Adrenal gland (tissue), 12 donors: ENCODE measurements around the gene RHOC. TPM values are rescaled to one million over a fixed set of nuclear protein-coding genes. Genes with fewer than 3 reads are reported as not detected.
"Not testable (repeated sequence)": the region's sequence is repeated elsewhere in the genome, so short reads cannot be mapped to it uniquely, and the experiment has no call there.

Experiments used
- DNase-seq, 7 donors: peaks; one replicate each; pipeline ENCODE4 v3.0.0-alpha.2; 2019 to 2020
- H3K27ac ChIP-seq, 5 donors: fragments of 200-600 bp; sonication (generic) in 4 of 5; 1 replicate in 3 of 5; 2 replicates in 2 of 5; pipeline versions ENCODE4 v1.5.1 to v1.8.0; 2016 to 2020; ENCODE audit warnings: mild to moderate bottlenecking in 1 of 5
- H3K27me3 ChIP-seq: fragments of 200-600 bp; 2 replicates; pipeline ENCODE4 v1.8.0; 2021
- H3K36me3 ChIP-seq, 2 donors: fragments of 200-600 bp; replicated peaks in 1 of 2; 1 replicate in 1 of 2; 2 replicates in 1 of 2; pipeline versions ENCODE4 v1.5.1 to v1.8.0; 2018 to 2022
- H3K4me1 ChIP-seq, 2 donors: fragments of 200-600 bp; replicated peaks in 1 of 2; 1 replicate in 1 of 2; 2 replicates in 1 of 2; pipeline versions ENCODE4 v1.5.1 to v1.8.0; 2018 to 2021
- H3K4me3 ChIP-seq, 4 donors: fragments of 200-600 bp; sonication (generic) in 3 of 4; one replicate each; pipeline ENCODE4 v1.5.1; 2016 to 2018
- H3K9me3 ChIP-seq, 3 donors: fragments of 200-600 bp; sonication (generic) in 1 of 3; replicated peaks in 1 of 3; 1 replicate in 2 of 3; 2 replicates in 1 of 3; pipeline versions ENCODE4 v1.5.1 to v1.8.0; 2016 to 2021
- POLR2A ChIP-seq, 2 donors: fragments of 450-650 bp; IDR thresholded peaks; one replicate each; pipeline ENCODE4 v1.6.1; 2017; ENCODE audit warnings: antibody characterized with exemption in 2 of 2, mild to moderate bottlenecking in 2 of 2, moderate library complexity in 1 of 2
- WGBS, 4 donors: extraction: QIAGEN DNeasy Blood & Tissue Kit in 2 of 4; methylation state at CpG; one replicate each; pipeline versions ENCODE4 v1.1.5 to v1.1.7; 2013 to 2017; 5-methylcytosine and 5-hydroxymethylcytosine counted together
- intact Hi-C, 2 donors: fragments of 100-400 bp; cut with DNase I; formaldehyde crosslinking; loops; one replicate each; pipeline versions ENCODE4 v1.14.1 to v1.15.0; 2022 to 2023
- polyA plus RNA-seq, 3 donors: library from polyadenylated mRNA; stranded (reverse); fragments of 200-250 nt in 2 of 3; fragments of 350-450 nt in 1 of 3; fragmentation: Illumina TruSeq in 1 of 3; extraction: RNeasy Lipid Tissue Mini Kit (QIAGEN cat#74804) in 1 of 3; gene quantifications; one replicate each; pipeline ENCODE4 v1.2.3, GENCODE V29; 2013 to 2014
- total RNA-seq, 9 donors: library from RNA; depleted of rRNA in 4 of 9; stranded (reverse); fragments of >200 nt in 4 of 9; fragments of 120-200 nt in 1 of 9; fragmentation: NEBNext Ultra II Directional in 1 of 9; extraction: Animal tissue kit (Norgen Biotek cat#: 25700) in 1 of 9; gene quantifications; one replicate each; pipeline versions ENCODE4 v1.1.0 to v1.2.4, GENCODE V29; 2013 to 2023
- TF ChIP-seq, protein P1 (sequence below), 6 experiments: fragments of 450-650 bp in 4 of 6; fragments of 200-600 bp in 2 of 6; sonication (generic) in 1 of 6; IDR thresholded peaks; 1 replicate in 5 of 6; 2 replicates in 1 of 6; pipeline versions ENCODE4 v1.5.1 to v1.8.0; 2016 to 2021; ENCODE audit warnings: antibody characterized with exemption in 6 of 6, mild to moderate bottlenecking in 2 of 6, moderate library complexity in 1 of 6
- donor health status: healthy with polysubstance abuse.
- donor health status: Bipolar disorder and iron deficiency.
- donor health status: DM: yes; HTN: yes; CAD: no.
- donor health status: DM: no; HTN: no; CAD: no.
- donor health status: DM: no; HTN: no; CAD: no.
- donor health status: DM: yes; HTN: yes; CAD: no.

The RHOC gene
- total and polyA plus RNA-seq, 12 donors: 186 to 374 (median 237) TPM

DNA sequence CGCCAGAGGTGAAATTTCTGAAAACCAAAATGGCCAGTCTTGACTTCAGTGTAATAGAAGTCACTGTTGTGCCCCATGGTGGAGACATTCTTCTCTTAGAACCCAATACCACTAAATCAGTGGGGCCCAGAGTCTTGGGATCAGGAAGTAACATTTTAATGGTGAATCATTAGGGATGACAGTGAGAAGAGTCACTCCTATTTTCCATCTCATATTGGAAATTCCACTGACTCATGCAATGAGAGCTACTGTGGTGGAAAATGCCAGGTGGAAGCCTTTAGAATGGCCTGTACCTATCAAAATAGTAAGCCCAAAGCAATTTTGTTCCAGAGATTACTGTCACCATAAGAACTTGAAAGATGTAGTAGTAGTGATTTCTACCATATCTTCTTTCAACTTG lies 28.8 kb upstream of the RHOC start:
- no peak for TF ChIP-seq POLR2A (IDR thresholded peaks at IDR 0.05)
- TF ChIP-seq, protein P1, sequence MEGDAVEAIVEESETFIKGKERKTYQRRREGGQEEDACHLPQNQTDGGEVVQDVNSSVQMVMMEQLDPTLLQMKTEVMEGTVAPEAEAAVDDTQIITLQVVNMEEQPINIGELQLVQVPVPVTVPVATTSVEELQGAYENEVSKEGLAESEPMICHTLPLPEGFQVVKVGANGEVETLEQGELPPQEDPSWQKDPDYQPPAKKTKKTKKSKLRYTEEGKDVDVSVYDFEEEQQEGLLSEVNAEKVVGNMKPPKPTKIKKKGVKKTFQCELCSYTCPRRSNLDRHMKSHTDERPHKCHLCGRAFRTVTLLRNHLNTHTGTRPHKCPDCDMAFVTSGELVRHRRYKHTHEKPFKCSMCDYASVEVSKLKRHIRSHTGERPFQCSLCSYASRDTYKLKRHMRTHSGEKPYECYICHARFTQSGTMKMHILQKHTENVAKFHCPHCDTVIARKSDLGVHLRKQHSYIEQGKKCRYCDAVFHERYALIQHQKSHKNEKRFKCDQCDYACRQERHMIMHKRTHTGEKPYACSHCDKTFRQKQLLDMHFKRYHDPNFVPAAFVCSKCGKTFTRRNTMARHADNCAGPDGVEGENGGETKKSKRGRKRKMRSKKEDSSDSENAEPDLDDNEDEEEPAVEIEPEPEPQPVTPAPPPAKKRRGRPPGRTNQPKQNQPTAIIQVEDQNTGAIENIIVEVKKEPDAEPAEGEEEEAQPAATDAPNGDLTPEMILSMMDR (IDR thresholded peaks at IDR 0.05): no peak
- no peaks in the 10 kb centered on the region for H3K9me3 ChIP-seq
- H3K36me3 ChIP-seq: no peaks in the 10 kb centered on the region
- H3K27me3 ChIP-seq: no peaks in the 10 kb centered on the region
- H3K27ac ChIP-seq: no peak overlapping the region
- peak in 1 of 7 donors; percentile 38 for DNase-seq
- intact Hi-C loops: no loop called here
- H3K4me1 ChIP-seq: no peaks in the 10 kb centered on the region
- H3K4me3 ChIP-seq: no peak overlapping the region
- whole genome bisulfite sequencing, 4 donors: 85 to 100% (median 99%) methylated on average over 1 of the region's 1 CpG

DNA sequence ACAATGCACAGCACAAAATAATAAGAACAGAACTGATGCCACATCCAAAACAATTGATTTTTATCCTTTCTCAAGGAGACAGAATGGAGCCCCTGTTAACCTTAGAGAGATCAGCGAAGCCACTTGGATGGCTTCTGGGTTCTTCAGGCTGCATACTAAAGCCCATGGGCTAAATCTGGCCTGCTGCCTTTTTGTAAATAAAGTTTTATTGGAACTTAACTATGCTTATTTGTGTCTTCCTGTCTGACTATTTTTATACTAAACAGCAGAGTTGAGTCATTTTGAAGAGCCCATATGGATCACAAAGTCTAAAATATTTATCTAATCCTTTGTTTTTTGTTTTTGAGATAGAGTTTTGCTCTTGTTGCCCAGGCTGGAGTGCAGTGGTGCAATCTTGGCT lies 24.5 kb upstream of the RHOC start:
- no peaks in the 10 kb centered on the region for H3K27me3 ChIP-seq
- no peak overlapping the region for H3K27ac ChIP-seq
- TF ChIP-seq, protein P1 (IDR thresholded peaks at IDR 0.05): no peak
- no peak for TF ChIP-seq POLR2A (IDR thresholded peaks at IDR 0.05)
- DNase-seq: no peak
- no peaks in the 10 kb centered on the region for H3K4me1 ChIP-seq
- no peaks in the 10 kb centered on the region for H3K9me3 ChIP-seq
- intact Hi-C loops: no loop called here
- no peaks in the 10 kb centered on the region for H3K36me3 ChIP-seq
- H3K4me3 ChIP-seq: no peak overlapping the region
- WGBS, 4 donors: 89 to 95% (median 91%) methylated on average over 1 of the region's 1 CpG

DNA sequence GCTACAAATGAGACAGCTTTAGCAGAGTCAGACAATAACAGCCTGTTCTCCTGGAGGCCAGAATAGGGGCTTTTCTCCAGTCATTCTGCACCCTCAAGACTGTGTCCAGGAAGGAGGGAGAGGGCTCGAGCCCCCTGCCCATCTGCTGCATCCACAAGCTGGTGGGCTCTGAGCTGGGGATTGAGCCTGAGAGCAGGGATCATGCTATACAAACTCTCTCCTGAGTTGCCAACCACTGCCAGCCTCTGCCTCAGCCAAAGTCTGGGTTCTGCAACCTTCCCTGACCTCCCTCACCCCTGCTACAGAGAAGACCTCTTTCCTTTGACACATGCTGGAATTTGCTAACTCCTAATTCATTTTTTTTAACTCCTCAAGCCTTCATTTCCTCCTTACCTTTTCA lies 23.0 kb upstream of the RHOC start:
- 68 to 100% (median 78%) methylated on average over 1 of the region's 1 CpG for WGBS, 4 donors
- TF ChIP-seq, protein P1 (IDR thresholded peaks at IDR 0.05): no peak
- TF ChIP-seq POLR2A (IDR thresholded peaks at IDR 0.05): no peak
- Histone ChIP-seq H3K27me3 (no peaks in the 10 kb centered on the region), H3K27ac (no peak overlapping the region), H3K4me1 (no peaks in the 10 kb centered on the region), H3K4me3 (no peak overlapping the region), H3K36me3 (no peaks in the 10 kb centered on the region), H3K9me3 (no peaks in the 10 kb centered on the region)
- DNase-seq: no peak
- intact Hi-C loops: loop anchor here in 1 of 2 donors (10.0 kb wide), 1 partner anchor 315 kb away; no protein-coding TSS in a partner anchor

DNA sequence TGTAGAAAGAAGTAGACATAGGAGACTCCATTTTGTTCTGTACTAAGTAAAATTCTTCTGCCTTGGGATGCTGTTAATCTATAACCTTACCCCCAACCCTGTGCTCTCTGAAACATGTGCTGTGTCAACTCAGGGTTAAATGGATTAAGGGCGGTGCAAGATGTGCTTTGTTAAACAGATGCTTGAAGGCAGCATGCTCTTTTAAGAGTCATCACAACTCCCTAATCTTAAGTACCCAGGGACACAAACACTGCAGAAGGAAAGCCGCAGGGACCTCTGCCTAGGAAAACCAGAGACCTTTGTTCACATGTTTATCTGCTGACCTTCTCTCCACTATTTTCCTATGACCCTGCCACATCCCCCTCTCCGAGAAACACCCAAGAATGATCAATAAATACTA lies 22.1 kb upstream of the RHOC start:
- not testable (repeated sequence) for H3K27me3 ChIP-seq, H3K27ac ChIP-seq, DNase-seq, H3K4me1 ChIP-seq, H3K9me3 ChIP-seq, H3K4me3 ChIP-seq, H3K36me3 ChIP-seq
- WGBS, 4 donors: 78 to 82% (median 79%) methylated on average over 3 of the region's 3 CpGs
- intact Hi-C loops: loop anchor here in 1 of 2 donors (10.0 kb wide), 1 partner anchor 316 kb away; no protein-coding TSS in a partner anchor

DNA sequence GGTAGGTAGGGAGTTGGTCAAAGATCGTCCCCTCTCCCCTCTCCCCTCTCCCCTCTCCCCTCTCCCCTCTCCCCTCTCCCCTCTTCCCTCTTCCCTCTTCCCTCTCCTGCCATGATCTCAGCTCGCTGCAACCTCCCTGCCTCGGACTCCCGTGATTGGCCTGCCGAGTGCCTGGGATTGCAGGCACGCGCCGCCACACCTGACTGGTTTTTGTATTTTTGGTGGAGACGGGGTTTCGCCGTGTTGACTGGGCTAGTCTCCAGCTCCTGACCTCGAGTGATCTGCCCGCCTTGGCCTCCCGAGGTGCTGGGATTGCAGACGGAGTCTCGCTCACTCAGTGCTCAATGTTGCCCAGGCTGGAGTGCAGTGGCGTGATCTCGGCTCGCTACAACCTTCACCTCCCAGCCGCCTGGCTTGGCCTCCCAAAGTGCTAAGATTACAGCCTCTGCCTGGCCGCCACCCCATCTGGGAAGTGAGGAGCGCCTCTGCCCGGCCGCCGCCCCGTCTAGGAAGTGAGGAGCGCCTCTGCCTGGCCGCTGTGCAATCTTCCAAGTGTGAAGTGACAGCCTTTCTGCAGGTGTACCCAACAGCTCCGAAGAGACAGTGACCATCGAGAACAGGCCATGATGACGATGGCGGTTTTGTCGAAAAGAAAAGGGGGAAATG lies 21.5 kb upstream of the RHOC start:
- H3K9me3 ChIP-seq, H3K27me3 ChIP-seq, H3K27ac ChIP-seq, H3K36me3 ChIP-seq, H3K4me3 ChIP-seq, H3K4me1 ChIP-seq, DNase-seq: not testable (repeated sequence)
- intact Hi-C loops: loop anchor here in 1 of 2 donors (10.0 kb wide), 1 partner anchor 316 kb away; no protein-coding TSS in a partner anchor
- 91 to 93% (median 92%) methylated on average over 24 to 33 of the region's 33 CpGs for WGBS, 4 donors
